ENCODE data around the gene PAGE2.

PAGE2 gene

GRCh38 chrX:55118574-55118973 is 29.8 kb downstream of the PAGE2 start:
- Histone ChIP-seq H3K9ac (ENCODE audit: low read depth, low read length, poor library complexity, severe bottlenecking) (no peak overlapping the region), H3K27me3 (ENCODE audit: insufficient read depth, low read length, poor library complexity, severe bottlenecking) (no peaks in the 10 kb centered on the region), H4K20me1 (ENCODE audit: insufficient read depth, low read length, poor library complexity, severe bottlenecking) (no peaks in the 10 kb centered on the region), H3K36me3 (ENCODE audit: insufficient read depth, low read length) (no peaks in the 10 kb centered on the region), H3K9me2 (replicated peaks; ENCODE audit: low read depth, low read length) (no peaks in the 10 kb centered on the region), H3K4me2 (ENCODE audit: low read depth, low read length, poor library complexity, severe bottlenecking) (no peak overlapping the region), H2AFZ (ENCODE audit: low read length) (no peak overlapping the region), H3K4me3 (ENCODE audit: low read length, poor library complexity, severe bottlenecking) (no peak overlapping the region), H3K79me2 (ENCODE audit: insufficient read depth, low read length) (no peaks in the 10 kb centered on the region), H3K4me1 (ENCODE audit: insufficient read depth, low read length, poor library complexity, severe bottlenecking) (no peaks in the 10 kb centered on the region), H3F3A (ENCODE audit: low read depth) (no peaks in the 10 kb centered on the region), H3K9me3 (ENCODE audit: insufficient read depth, low read depth, low read length) (no peaks in the 10 kb centered on the region)
- no peak for TF ChIP-seq CTCF (conservative IDR thresholded peaks at IDR 0.05; ENCODE audit: low read length)
- TF ChIP-seq EZH2phosphoT487 (IDR thresholded peaks at IDR 0.05; ENCODE audit: borderline replicate concordance), result no peak

GRCh38 chrX:55119271-55119670 is 30.5 kb downstream of the PAGE2 start:
- H3F3A ChIP-seq (ENCODE audit: low read depth), result no peaks in the 10 kb centered on the region
- H3K9ac ChIP-seq (ENCODE audit: low read depth, low read length, poor library complexity, severe bottlenecking), result no peak overlapping the region
- H3K4me1 ChIP-seq (ENCODE audit: insufficient read depth, low read length, poor library complexity, severe bottlenecking), result no peaks in the 10 kb centered on the region
- no peak overlapping the region for H3K4me2 ChIP-seq (ENCODE audit: low read depth, low read length, poor library complexity, severe bottlenecking)
- H3K9me3 ChIP-seq (ENCODE audit: insufficient read depth, low read depth, low read length), result no peaks in the 10 kb centered on the region
- H4K20me1 ChIP-seq (ENCODE audit: insufficient read depth, low read length, poor library complexity, severe bottlenecking), result no peaks in the 10 kb centered on the region
- H3K79me2 ChIP-seq (ENCODE audit: insufficient read depth, low read length), result no peaks in the 10 kb centered on the region
- no peak overlapping the region for H2AFZ ChIP-seq (ENCODE audit: low read length)
- TF ChIP-seq CTCF (conservative IDR thresholded peaks at IDR 0.05; ENCODE audit: low read length) (no peak), EZH2phosphoT487 (IDR thresholded peaks at IDR 0.05; ENCODE audit: borderline replicate concordance) (no peak)
- no peaks in the 10 kb centered on the region for H3K27me3 ChIP-seq (ENCODE audit: insufficient read depth, low read length, poor library complexity, severe bottlenecking)
- no peaks in the 10 kb centered on the region for H3K36me3 ChIP-seq (ENCODE audit: insufficient read depth, low read length)
- no peak overlapping the region for H3K4me3 ChIP-seq (ENCODE audit: low read length, poor library complexity, severe bottlenecking)
- no peaks in the 10 kb centered on the region for H3K9me2 ChIP-seq (replicated peaks; ENCODE audit: low read depth, low read length)

- no peak for TF ChIP-seq EZH2phosphoT487 (IDR thresholded peaks at IDR 0.05; ENCODE audit: borderline replicate concordance)
- TF ChIP-seq CTCF (conservative IDR thresholded peaks at IDR 0.05; ENCODE audit: low read length), result no peak
- H3K9ac ChIP-seq (ENCODE audit: low read depth, low read length, poor library complexity, severe bottlenecking), result no peak overlapping the region
- H3K36me3 ChIP-seq (ENCODE audit: insufficient read depth, low read length), result no peaks in the 10 kb centered on the region
- no peak overlapping the region for H3K4me3 ChIP-seq (ENCODE audit: low read length, poor library complexity, severe bottlenecking)
- no peaks in the 10 kb centered on the region for H3K27me3 ChIP-seq (ENCODE audit: insufficient read depth, low read length, poor library complexity, severe bottlenecking)
- H3K4me1 ChIP-seq (ENCODE audit: insufficient read depth, low read length, poor library complexity, severe bottlenecking), result no peaks in the 10 kb centered on the region
- no peak overlapping the region for H3K4me2 ChIP-seq (ENCODE audit: low read depth, low read length, poor library complexity, severe bottlenecking)
- H3K9me2 ChIP-seq (replicated peaks; ENCODE audit: low read depth, low read length), result no peaks in the 10 kb centered on the region
- no peaks in the 10 kb centered on the region for H4K20me1 ChIP-seq (ENCODE audit: insufficient read depth, low read length, poor library complexity, severe bottlenecking)
- H3F3A ChIP-seq (ENCODE audit: low read depth), result no peaks in the 10 kb centered on the region
- no peak overlapping the region for H2AFZ ChIP-seq (ENCODE audit: low read length)
- H3K9me3 ChIP-seq (ENCODE audit: insufficient read depth, low read depth, low read length), result no peaks in the 10 kb centered on the region
- H3K79me2 ChIP-seq (ENCODE audit: insufficient read depth, low read length), result no peaks in the 10 kb centered on the region
Observed at GRCh38 chrX:55119712-55120111, 30.9 kb downstream of the PAGE2 start.

Measured in Loucy (cell line).